AG09309 (cell line): ENCODE data around the gene SLC6A13.

ENCODE experiments used
- DNase-seq: peaks from one replicate; pipeline ENCODE4 v3.0.0-alpha.2; 2010; ENCODE audit warnings: low read depth
- H3K4me3 ChIP-seq: 2 replicates; pipeline ENCODE4 v1.5.1; 2011; ENCODE audit warnings: mild to moderate bottlenecking, low read depth, low read length, moderate library complexity; ENCODE audit not compliant: control insufficient read depth
- TF ChIP-seq, protein P1 (sequence below): IDR thresholded peaks from 2 replicates; pipeline ENCODE4 v1.5.1; 2011; ENCODE audit warnings: mild to moderate bottlenecking, low read depth, low read length, inconsistent platforms; ENCODE audit not compliant: insufficient read depth, control insufficient read depth; ENCODE audit errors: missing control alignments

SLC6A13 gene

GRCh38 chr12:181921-182320 lies 80.7 kb downstream of the SLC6A13 start:
- TF ChIP-seq, protein P1, sequence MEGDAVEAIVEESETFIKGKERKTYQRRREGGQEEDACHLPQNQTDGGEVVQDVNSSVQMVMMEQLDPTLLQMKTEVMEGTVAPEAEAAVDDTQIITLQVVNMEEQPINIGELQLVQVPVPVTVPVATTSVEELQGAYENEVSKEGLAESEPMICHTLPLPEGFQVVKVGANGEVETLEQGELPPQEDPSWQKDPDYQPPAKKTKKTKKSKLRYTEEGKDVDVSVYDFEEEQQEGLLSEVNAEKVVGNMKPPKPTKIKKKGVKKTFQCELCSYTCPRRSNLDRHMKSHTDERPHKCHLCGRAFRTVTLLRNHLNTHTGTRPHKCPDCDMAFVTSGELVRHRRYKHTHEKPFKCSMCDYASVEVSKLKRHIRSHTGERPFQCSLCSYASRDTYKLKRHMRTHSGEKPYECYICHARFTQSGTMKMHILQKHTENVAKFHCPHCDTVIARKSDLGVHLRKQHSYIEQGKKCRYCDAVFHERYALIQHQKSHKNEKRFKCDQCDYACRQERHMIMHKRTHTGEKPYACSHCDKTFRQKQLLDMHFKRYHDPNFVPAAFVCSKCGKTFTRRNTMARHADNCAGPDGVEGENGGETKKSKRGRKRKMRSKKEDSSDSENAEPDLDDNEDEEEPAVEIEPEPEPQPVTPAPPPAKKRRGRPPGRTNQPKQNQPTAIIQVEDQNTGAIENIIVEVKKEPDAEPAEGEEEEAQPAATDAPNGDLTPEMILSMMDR: no peak
- no peak for DNase-seq
- H3K4me3 ChIP-seq: no peak overlapping the region

DNA sequence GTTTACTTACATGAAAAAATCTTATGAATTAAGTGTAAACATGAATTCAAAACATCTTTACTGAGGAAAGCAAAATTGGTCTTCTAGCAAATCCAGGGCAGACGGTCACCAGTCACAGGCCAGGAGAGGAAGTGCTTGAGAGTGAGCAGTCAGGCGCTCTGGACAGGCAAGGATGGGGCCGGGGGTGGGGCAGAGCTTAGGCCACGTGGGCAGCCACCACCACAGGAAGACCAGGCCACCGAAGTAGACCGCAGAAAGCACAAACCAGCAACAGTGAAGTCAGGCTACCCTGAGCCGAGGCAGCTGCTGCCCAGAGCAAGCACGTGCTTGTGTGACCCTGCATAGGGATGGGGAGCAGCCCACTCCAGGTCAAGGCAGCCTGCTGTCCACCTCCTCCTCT lies 82.2 kb downstream of the SLC6A13 start:
- TF ChIP-seq, protein P1: no peak
- no peak for DNase-seq
- H3K4me3 ChIP-seq: no peak overlapping the region

- TF ChIP-seq, protein P1: no peak
- DNase-seq: no peak
- no peak overlapping the region for H3K4me3 ChIP-seq
These were observed 82.8 kb downstream of the SLC6A13 start for GRCh38 chr12:179885-180284.

- TF ChIP-seq, protein P1: no peak
- H3K4me3 ChIP-seq: no peak overlapping the region
- DNase-seq: no peak
These were observed 83.3 kb downstream of the SLC6A13 start for GRCh38 chr12:179131-179884.

DNA sequence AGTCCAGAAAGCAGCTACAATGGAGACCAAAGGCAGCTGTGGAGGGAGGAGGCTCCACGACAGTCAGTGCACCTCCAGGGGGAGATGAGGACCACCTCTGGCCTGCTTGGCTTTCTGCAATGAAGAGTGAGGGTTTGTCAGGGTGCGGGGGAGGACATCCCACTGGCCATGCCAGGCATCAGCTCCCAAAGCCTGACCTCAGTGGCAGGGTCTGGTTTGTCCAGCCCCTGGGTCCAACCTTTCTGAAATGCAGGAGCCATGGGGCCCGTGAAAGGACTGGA lies 83.9 kb downstream of the SLC6A13 start:
- no peak overlapping the region for H3K4me3 ChIP-seq
- TF ChIP-seq, protein P1: no peak

GRCh38 chr12:177980-178828 lies 84.4 kb downstream of the SLC6A13 start:
- TF ChIP-seq, protein P1: no peak
- DNase-seq: no peak
- H3K4me3 ChIP-seq: no peak overlapping the region

More for the DNA sequence above, 83.9 kb downstream of the SLC6A13 start:
- no peak for DNase-seq
